HG02970 (cell line): ENCODE data around the gene CHP2.

Experiments
- ATAC-seq: cut with Tn5 transposase; IDR thresholded peaks from one replicate; pipeline ENCODE4 v1.9.1; 2021; ENCODE audit warnings: mild to moderate bottlenecking, moderate library complexity, moderate number of reproducible peaks; ENCODE audit not compliant: unreplicated experiment, low FRiP score

The CHP2 gene

DNA sequence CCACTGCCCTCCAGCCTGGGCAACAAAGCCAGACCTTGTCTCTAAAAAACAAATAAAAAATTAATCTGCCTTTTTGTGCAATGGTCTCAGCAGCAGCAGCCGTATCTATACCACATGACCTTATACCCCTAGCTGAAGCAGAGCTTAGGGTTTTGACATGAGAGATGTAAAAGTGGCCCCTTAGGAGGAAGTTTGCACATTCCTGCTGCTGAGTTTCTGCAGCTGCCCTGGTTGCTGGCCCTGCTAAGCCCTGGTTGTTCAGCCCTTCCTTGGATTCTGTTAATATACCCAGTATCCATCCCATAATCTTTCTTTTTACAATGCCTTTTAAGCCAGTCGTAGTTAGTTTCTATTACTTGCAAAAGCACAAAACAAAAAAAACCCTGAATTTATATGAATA, 48.0 kb downstream of the CHP2 start:
- no peak for ATAC-seq

DNA sequence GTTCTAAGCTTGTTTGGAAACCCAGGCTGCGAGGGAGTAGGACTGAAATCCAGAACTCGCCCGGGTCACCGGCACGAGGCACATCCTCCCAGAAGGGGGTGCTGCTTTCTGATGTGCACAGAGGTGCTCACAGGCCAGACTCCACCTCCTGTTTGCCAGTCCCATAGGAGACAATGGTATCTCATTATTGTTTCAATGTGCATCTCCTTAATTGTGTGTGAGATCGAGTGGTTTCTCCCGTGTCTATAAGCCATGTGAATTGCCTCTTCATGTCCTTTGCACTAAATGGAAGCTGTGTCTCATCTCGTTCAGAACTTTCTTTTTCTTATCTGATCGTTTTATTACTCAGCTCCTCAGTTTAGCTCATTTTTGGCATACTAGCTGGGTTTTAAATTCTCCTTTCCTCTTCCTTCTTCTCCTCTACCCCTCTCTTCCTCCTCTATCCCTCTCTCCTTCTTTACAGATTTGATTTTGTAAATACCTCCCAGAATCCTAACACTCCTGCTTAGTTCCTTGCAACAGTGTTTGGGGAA, 48.8 kb downstream of the CHP2 start:
- no peak for ATAC-seq

GRCh38 chr16:23807028-23807427, 52.2 kb downstream of the CHP2 start:
- ATAC-seq: no peak
